Measurements from ENCODE around the gene DNTT.

DNA sequence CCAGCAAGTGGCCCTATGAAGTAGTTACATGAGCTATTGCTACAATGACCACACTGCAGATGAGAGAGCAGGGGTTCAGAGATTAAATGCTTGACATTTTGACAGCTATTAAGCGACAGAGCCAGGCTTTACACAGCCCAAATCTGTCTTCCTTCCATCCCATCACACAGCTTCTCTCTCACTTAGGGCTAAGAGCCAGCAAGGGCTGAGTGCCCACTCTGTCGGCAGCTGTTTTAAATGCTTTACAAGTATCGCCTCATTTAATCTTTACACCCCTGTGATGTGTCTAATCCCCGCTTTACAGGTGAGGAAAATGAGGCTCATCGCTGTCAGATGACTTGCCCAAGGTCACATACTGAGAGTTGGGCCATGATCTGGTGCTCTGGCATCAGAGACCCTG lies 69.8 kb downstream of the DNTT start:
- no peak for TF ChIP-seq POLR2A (IDR thresholded peaks at IDR 0.05)
- TF ChIP-seq, protein P1, sequence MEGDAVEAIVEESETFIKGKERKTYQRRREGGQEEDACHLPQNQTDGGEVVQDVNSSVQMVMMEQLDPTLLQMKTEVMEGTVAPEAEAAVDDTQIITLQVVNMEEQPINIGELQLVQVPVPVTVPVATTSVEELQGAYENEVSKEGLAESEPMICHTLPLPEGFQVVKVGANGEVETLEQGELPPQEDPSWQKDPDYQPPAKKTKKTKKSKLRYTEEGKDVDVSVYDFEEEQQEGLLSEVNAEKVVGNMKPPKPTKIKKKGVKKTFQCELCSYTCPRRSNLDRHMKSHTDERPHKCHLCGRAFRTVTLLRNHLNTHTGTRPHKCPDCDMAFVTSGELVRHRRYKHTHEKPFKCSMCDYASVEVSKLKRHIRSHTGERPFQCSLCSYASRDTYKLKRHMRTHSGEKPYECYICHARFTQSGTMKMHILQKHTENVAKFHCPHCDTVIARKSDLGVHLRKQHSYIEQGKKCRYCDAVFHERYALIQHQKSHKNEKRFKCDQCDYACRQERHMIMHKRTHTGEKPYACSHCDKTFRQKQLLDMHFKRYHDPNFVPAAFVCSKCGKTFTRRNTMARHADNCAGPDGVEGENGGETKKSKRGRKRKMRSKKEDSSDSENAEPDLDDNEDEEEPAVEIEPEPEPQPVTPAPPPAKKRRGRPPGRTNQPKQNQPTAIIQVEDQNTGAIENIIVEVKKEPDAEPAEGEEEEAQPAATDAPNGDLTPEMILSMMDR (IDR thresholded peaks at IDR 0.05 in 4 of 5, conservative IDR thresholded peaks at IDR 0.05 in 1 of 5): no peak
